Neural crest cell (in vitro differentiated cells): ENCODE data around the gene SLC6A12. TPM values are rescaled to one million over a fixed set of nuclear protein-coding genes. Genes with fewer than 3 reads are reported as not detected.

Experiments used
- DNase-seq: peaks from one replicate; pipeline ENCODE4 v3.0.0; 2021; ENCODE audit warnings: low read depth, mixed read lengths, low spot score
- H3K27ac Mint-ChIP-seq: one replicate; pipeline ENCODE4 v1.8.0; 2021; ENCODE audit warnings: mild to moderate bottlenecking, mixed read lengths; ENCODE audit not compliant: unreplicated experiment
- H3K27me3 Mint-ChIP-seq: 2 replicates; pipeline ENCODE4 v1.8.0; 2021; ENCODE audit warnings: low read depth, mild to moderate bottlenecking, mixed read lengths
- H3K36me3 Mint-ChIP-seq: 2 replicates; pipeline ENCODE4 v1.8.0; 2021; ENCODE audit warnings: low read depth, mild to moderate bottlenecking, mixed read lengths
- H3K4me1 Mint-ChIP-seq: 2 replicates; pipeline ENCODE4 v1.8.0; 2021; ENCODE audit warnings: mixed read lengths
- H3K4me3 Mint-ChIP-seq: one replicate; pipeline ENCODE4 v1.8.0; 2021; ENCODE audit warnings: mild to moderate bottlenecking, mixed read lengths
- H3K9me3 Mint-ChIP-seq: 2 replicates; pipeline ENCODE4 v1.8.0; 2021; ENCODE audit warnings: mixed read lengths
- long read RNA-seq: library from polyadenylated mRNA; unstranded; transcript quantifications from one replicate; pipeline ENCODE4 v2.0.0, GENCODE V29; 2020
- total RNA-seq: library from RNA; stranded (reverse); gene quantifications from 2 replicates; pipeline ENCODE4 v1.2.1, GENCODE V29; 2021
- TF ChIP-seq, protein P1 (sequence below): fragments of 200-600 bp; sonication (generic); conservative IDR thresholded peaks from 2 replicates; pipeline ENCODE4 v1.5.0; 2021; ENCODE audit warnings: antibody characterized with exemption, mild to moderate bottlenecking

Gene SLC6A12
- total RNA-seq = 0.14 and 0.47 TPM in 2 replicates
- long read RNA-seq = 0 reads

GRCh38 chr12:214003-214741 lies at the start of gene SLC6A12:
TSS of gene SLC6A12 (minus strand) at chr12:214157. CDS start at chr12:209986, 4,171 bp downstream.
- H3K36me3 Mint-ChIP-seq = no peaks in the 10 kb centered on the region
- TF ChIP-seq, protein P1, sequence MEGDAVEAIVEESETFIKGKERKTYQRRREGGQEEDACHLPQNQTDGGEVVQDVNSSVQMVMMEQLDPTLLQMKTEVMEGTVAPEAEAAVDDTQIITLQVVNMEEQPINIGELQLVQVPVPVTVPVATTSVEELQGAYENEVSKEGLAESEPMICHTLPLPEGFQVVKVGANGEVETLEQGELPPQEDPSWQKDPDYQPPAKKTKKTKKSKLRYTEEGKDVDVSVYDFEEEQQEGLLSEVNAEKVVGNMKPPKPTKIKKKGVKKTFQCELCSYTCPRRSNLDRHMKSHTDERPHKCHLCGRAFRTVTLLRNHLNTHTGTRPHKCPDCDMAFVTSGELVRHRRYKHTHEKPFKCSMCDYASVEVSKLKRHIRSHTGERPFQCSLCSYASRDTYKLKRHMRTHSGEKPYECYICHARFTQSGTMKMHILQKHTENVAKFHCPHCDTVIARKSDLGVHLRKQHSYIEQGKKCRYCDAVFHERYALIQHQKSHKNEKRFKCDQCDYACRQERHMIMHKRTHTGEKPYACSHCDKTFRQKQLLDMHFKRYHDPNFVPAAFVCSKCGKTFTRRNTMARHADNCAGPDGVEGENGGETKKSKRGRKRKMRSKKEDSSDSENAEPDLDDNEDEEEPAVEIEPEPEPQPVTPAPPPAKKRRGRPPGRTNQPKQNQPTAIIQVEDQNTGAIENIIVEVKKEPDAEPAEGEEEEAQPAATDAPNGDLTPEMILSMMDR = no peak
- H3K4me3 Mint-ChIP-seq = no peak within 1 kb of the TSS
- H3K9me3 Mint-ChIP-seq = no peaks in the 10 kb centered on the region
- peaks cover 9% of the 10 kb centered on the region for H3K4me1 Mint-ChIP-seq
- no peak within 1 kb of the TSS for H3K27ac Mint-ChIP-seq
- DNase-seq = no peak
- peaks cover 36% of the 10 kb centered on the region for H3K27me3 Mint-ChIP-seq

DNA sequence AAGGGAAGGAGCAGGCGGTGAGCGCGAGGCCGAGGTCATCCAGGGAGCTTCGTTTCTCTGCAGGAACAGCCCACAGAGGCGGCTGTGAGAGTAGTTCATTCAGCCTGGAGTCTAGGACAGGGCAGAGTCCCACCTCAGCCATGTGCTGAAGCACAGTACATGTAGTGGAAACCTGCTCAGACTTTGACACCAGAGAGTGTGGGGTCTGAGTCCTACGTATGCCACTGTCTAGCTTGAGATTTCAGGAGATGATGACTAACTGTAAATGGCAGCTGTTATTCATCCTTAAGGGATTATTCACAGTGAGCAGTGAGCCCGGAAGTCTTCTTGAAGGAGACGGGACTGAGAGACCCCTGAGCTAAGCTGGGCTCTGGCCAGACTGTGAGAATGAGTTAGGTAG lies 49.6 kb upstream of the SLC6A12 start:
- no peaks in the 10 kb centered on the region for H3K36me3 Mint-ChIP-seq
- no peak for DNase-seq
- H3K4me3 Mint-ChIP-seq = no peak overlapping the region
- no peaks in the 10 kb centered on the region for H3K9me3 Mint-ChIP-seq
- H3K27me3 Mint-ChIP-seq = peaks cover 12% of the 10 kb centered on the region
- H3K4me1 Mint-ChIP-seq = no peaks in the 10 kb centered on the region
- H3K27ac Mint-ChIP-seq = no peak overlapping the region
- TF ChIP-seq, protein P1 = no peak

- Mint-ChIP-seq H3K27ac (no peak within 1 kb of the TSS), H3K4me3 (no peak within 1 kb of the TSS), H3K27me3 (peaks cover 19% of the 10 kb centered on the region), H3K4me1 (no peaks in the 10 kb centered on the region), H3K36me3 (no peaks in the 10 kb centered on the region), H3K9me3 (no peaks in the 10 kb centered on the region)
- TF ChIP-seq, protein P1 = no peak
- no peak for DNase-seq
These were observed 48.9 kb upstream of the SLC6A12 start, which contains the start of gene SLC6A13 for GRCh38 chr12:262817-263216. TSS of gene SLC6A13 (minus strand) at chr12:262836. CDS start at chr12:260052, 2,784 bp downstream.

GRCh38 chr12:262113-262512 lies 48.2 kb upstream of the SLC6A12 start:
- no peak overlapping the region for H3K4me3 Mint-ChIP-seq
- no peaks in the 10 kb centered on the region for H3K4me1 Mint-ChIP-seq
- DNase-seq = no peak
- no peak overlapping the region for H3K27ac Mint-ChIP-seq
- TF ChIP-seq, protein P1 = no peak
- H3K27me3 Mint-ChIP-seq = peaks cover 18% of the 10 kb centered on the region
- H3K36me3 Mint-ChIP-seq = no peaks in the 10 kb centered on the region
- no peaks in the 10 kb centered on the region for H3K9me3 Mint-ChIP-seq

- TF ChIP-seq, protein P1 = no peak
- peaks cover 26% of the 10 kb centered on the region for H3K27me3 Mint-ChIP-seq
- DNase-seq = no peak
- H3K36me3 Mint-ChIP-seq = no peaks in the 10 kb centered on the region
- no peak overlapping the region for H3K4me3 Mint-ChIP-seq
- H3K27ac Mint-ChIP-seq = no peak overlapping the region
- H3K4me1 Mint-ChIP-seq = no peaks in the 10 kb centered on the region
- no peaks in the 10 kb centered on the region for H3K9me3 Mint-ChIP-seq
These were observed 43.8 kb upstream of the SLC6A12 start for GRCh38 chr12:257521-258321.
